SH-SY5Y (cell line): ENCODE data around the gene TBCD.

Experiments used
- GATA2 ChIP-seq: IDR thresholded peaks from 2 replicates; pipeline ENCODE4 v1.6.1; 2011; ENCODE audit warnings: mild to moderate bottlenecking, low read depth, low read length
- GATA3 ChIP-seq: IDR thresholded peaks from 2 replicates; pipeline ENCODE4 v1.6.1; 2011; ENCODE audit warnings: low read depth, mild to moderate bottlenecking, low read length, moderate library complexity

DNA sequence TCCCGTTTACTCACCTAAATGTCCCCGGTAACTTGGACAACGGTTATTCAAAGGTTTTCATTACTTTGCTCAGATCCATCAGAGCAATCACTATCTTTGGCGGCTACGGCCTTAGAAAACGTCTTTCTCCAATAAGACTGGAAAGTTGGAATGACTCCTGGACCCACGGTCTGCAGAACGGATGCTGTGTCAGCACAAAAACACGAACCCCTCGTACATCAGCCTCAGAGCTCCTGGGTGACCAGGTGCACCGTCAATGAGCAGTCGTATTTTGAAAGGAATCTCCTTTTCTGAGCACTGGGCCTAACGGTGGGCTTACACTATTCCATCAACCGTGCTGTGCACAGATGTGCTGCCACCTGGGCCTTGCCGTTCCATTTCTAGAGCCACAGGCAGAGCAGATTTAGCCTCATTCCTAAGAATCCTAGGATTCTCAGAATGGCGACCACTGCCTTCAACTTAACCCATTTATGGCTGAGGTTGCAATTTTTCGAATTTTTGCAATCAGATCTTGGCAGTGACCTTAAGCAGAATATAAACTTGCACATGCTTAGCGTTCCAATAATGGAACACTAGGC is 198.7 kb downstream of the TBCD start:
- no peak for TF ChIP-seq GATA3
- no peak for TF ChIP-seq GATA2
